Smooth muscle cell (in vitro differentiated cells): ENCODE measurements around the gene HTRA2. TPM values are rescaled to one million over a fixed set of nuclear protein-coding genes. Genes with fewer than 3 reads are reported as not detected.
"Not testable (repeated sequence)": the region's sequence is repeated elsewhere in the genome, so short reads cannot be mapped to it uniquely, and the experiment has no call there.

ENCODE experiments used
- DNase-seq: peaks from one replicate; lab custom pipeline; 2025; ENCODE audit not compliant: unreplicated experiment; lab: John Stamatoyannopoulos, UW
- H2AFZ ChIP-seq: fragments of 200-600 bp; sonication (generic); 2 replicates; pipeline ENCODE4 v1.6.0; 2016; ENCODE audit warnings: antibody characterized with exemption, low read depth, mild to moderate bottlenecking
- H3F3A ChIP-seq: fragments of 200-600 bp; sonication (generic); 2 replicates; pipeline ENCODE4 v1.6.0; 2017; ENCODE audit warnings: antibody characterized with exemption, low read depth
- H3K27ac ChIP-seq: fragments of 200-600 bp; sonication (generic); 2 replicates; pipeline ENCODE4 v1.5.1; 2016; ENCODE audit warnings: low read depth, mild to moderate bottlenecking
- H3K27me3 ChIP-seq: fragments of 200-600 bp; sonication (generic); 2 replicates; pipeline ENCODE4 v1.6.1; 2016; ENCODE audit warnings: low read depth, mild to moderate bottlenecking
- H3K36me3 ChIP-seq: fragments of 200-600 bp; sonication (generic); 2 replicates; pipeline ENCODE4 v1.5.1; 2016; ENCODE audit warnings: low read depth
- H3K4me1 ChIP-seq: fragments of 200-600 bp; sonication (generic); 2 replicates; pipeline ENCODE4 v1.5.1; 2016; ENCODE audit warnings: low read depth
- H3K4me2 ChIP-seq: fragments of 200-600 bp; sonication (generic); 2 replicates; pipeline ENCODE4 v1.6.0; 2016; ENCODE audit warnings: mild to moderate bottlenecking
- H3K4me3 ChIP-seq: fragments of 200-600 bp; sonication (generic); 2 replicates; pipeline ENCODE4 v1.5.1; 2016; ENCODE audit warnings: mild to moderate bottlenecking
- H3K79me2 ChIP-seq: fragments of 200-600 bp; sonication (generic); 2 replicates; pipeline ENCODE4 v1.6.0; 2016; ENCODE audit warnings: low read depth, mild to moderate bottlenecking
- H3K9ac ChIP-seq: fragments of 200-600 bp; sonication (generic); 2 replicates; pipeline ENCODE4 v1.6.0; 2016; ENCODE audit warnings: low read depth
- H3K9me3 ChIP-seq: fragments of 200-600 bp; sonication (generic); replicated peaks from 2 replicates; pipeline ENCODE4 v1.5.1; 2016; ENCODE audit warnings: low read depth
- H4K20me1 ChIP-seq: fragments of 200-600 bp; sonication (generic); 2 replicates; pipeline ENCODE4 v1.6.0; 2016; ENCODE audit warnings: low read depth
- WGBS: methylation state at CpG from one replicate; pipeline ENCODE4 v1.1.7; 2016; ENCODE audit warnings: low lambda C conversion rate; 5-methylcytosine and 5-hydroxymethylcytosine counted together
- polyA plus RNA-seq: library from polyadenylated mRNA; unstranded; fragments of >200 nt; fragmentation: Nextera tagmentation; extraction: Ambion mirVana; gene quantifications from 2 replicates; pipeline ENCODE4 v1.2.1, GENCODE V29; 2016
- total RNA-seq: library from RNA; depleted of rRNA; stranded (reverse); fragments of >200 nt; gene quantifications from 2 replicates; pipeline ENCODE4 v1.2.3, GENCODE V29; 2014
- TF ChIP-seq, protein P1 (sequence below): fragments of 200-600 bp; sonication (generic); IDR thresholded peaks from 2 replicates; pipeline ENCODE4 v1.5.1; 2017; ENCODE audit warnings: borderline replicate concordance, mild to moderate bottlenecking, antibody characterized with exemption; ENCODE audit not compliant: insufficient read depth, poor library complexity, severe bottlenecking

HTRA2 gene
- total and polyA plus RNA-seq, 2 experiments from 2014 or later, result 19.1 to 30.4 TPM

DNA sequence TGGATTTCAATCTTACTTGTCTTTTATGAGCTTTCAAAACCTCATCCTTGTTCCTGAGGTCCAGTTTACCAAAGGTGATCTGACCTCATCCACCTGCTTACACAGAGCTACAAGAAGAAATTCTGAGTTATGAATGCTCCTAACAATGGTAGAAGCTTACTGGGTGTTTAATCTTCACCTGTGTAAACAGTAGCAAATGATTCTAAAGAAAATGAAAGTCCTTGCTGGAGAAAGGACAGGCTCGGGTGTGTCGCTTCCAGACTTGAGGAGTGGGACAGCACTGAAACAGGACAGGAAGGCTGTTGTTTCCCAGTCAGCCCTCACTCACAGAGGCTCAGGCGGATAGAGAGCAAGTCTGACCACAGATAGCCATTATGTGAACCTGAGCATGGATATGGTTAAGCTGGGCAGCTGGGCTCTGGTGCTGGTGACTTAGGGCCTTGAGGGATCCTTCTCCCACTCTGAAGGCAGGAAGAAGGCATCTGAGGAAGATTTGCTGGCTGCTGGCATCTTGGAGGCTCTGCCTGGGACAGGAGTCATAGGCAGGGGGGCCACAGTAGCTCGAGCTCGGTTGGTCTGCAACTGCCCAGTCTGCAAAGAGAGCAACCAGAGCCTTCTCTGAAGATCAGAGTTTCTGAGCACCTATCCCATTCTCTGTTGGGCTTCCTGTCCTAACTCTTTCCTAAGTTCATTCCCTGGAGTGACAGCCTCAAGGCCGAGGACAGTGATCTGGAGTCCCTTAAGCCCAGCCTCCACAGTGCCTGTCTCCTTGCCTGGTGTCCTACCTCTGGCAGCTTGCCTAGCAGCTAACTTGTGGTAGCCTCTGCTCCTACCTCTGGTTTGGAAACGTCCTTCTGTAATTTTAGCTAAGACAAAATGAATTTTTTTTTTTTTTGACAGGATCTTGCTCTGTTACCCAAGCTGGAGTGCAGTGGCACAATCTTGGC, 28.8 kb downstream of the HTRA2 start:
- Histone ChIP-seq H3K4me3 (no peak overlapping the region), H3K36me3 (no peaks in the 10 kb centered on the region), H3K9ac (no peak overlapping the region), H3F3A (peaks cover 5% of the 10 kb centered on the region), H3K4me2 (no peak overlapping the region), H4K20me1 (peaks cover 5% of the 10 kb centered on the region), H3K27me3 (no peaks in the 10 kb centered on the region), H3K9me3 (no peaks in the 10 kb centered on the region), H3K79me2 (peaks cover 13% of the 10 kb centered on the region), H3K4me1 (peaks cover 6% of the 10 kb centered on the region), H2AFZ (no peak overlapping the region), H3K27ac (no peak overlapping the region)
- WGBS, result 86% methylated on average over 7 of the region's 7 CpGs
- no peak for DNase-seq
- TF ChIP-seq, protein P1, sequence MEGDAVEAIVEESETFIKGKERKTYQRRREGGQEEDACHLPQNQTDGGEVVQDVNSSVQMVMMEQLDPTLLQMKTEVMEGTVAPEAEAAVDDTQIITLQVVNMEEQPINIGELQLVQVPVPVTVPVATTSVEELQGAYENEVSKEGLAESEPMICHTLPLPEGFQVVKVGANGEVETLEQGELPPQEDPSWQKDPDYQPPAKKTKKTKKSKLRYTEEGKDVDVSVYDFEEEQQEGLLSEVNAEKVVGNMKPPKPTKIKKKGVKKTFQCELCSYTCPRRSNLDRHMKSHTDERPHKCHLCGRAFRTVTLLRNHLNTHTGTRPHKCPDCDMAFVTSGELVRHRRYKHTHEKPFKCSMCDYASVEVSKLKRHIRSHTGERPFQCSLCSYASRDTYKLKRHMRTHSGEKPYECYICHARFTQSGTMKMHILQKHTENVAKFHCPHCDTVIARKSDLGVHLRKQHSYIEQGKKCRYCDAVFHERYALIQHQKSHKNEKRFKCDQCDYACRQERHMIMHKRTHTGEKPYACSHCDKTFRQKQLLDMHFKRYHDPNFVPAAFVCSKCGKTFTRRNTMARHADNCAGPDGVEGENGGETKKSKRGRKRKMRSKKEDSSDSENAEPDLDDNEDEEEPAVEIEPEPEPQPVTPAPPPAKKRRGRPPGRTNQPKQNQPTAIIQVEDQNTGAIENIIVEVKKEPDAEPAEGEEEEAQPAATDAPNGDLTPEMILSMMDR, result no peak

DNA sequence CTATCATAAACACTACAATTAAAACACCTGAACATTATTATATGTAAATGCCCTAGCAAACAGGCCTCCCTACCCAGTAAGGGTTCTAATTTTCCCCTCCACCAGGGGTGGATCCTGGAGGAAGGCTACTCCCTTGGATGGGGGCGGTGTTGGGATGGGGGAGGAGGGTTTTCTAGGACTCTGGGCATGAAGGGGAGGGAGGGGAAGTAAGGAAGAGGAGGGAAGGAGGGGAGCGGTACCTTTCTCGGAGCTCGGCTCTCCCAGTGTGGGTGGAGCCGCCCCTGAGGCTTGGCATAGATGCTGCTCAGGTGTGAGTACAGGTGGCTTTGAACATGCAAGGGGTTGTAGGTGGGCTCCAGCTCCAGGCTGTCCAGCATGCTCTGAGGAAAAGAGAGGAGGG, 30.2 kb downstream of the HTRA2 start:
- Histone ChIP-seq H3K27me3 (no peaks in the 10 kb centered on the region), H3K9ac (no peak overlapping the region), H2AFZ (no peak overlapping the region), H3K4me1 (peaks cover 6% of the 10 kb centered on the region), H3K79me2 (peaks cover 9% of the 10 kb centered on the region), H3K36me3 (no peaks in the 10 kb centered on the region), H3K9me3 (no peaks in the 10 kb centered on the region), H3F3A (peaks cover 5% of the 10 kb centered on the region), H4K20me1 (peaks cover 5% of the 10 kb centered on the region), H3K4me2 (no peak overlapping the region), H3K27ac (no peak overlapping the region), H3K4me3 (no peak overlapping the region)
- DNase-seq, result no peak
- WGBS, result 33% methylated on average over 1 of the region's 5 CpGs
- TF ChIP-seq, protein P1, result no peak

DNA sequence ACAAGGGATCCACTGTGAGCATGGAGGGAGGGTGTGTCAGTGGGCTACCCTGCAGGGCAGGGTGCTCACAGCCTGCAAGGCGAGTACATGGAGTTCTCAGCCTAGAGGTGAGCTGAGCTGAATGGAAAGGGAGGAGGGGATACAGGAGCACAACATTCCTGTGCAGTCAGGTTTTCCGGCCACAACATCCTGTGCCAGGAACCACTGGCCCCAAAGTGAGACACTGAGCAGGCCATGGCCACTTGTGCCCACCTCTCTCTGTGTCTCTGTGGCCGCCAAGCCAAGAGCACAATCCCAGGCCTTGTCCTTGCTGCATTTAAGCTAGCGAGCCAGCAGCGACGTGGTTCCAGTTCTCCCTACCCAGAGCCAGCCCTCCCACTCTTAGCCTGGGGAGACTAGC, 30.9 kb downstream of the HTRA2 start:
- H3K9ac ChIP-seq, result no peak overlapping the region
- 63% methylated on average over 6 of the region's 6 CpGs for WGBS
- DNase-seq, result no peak
- H4K20me1 ChIP-seq, result peaks cover 5% of the 10 kb centered on the region
- H3F3A ChIP-seq, result peaks cover 5% of the 10 kb centered on the region
- H3K79me2 ChIP-seq, result peaks cover 3% of the 10 kb centered on the region
- H3K36me3 ChIP-seq, result no peaks in the 10 kb centered on the region
- H3K4me1 ChIP-seq, result peaks cover 2% of the 10 kb centered on the region
- no peaks in the 10 kb centered on the region for H3K27me3 ChIP-seq
- H3K4me3 ChIP-seq, result no peak overlapping the region
- TF ChIP-seq, protein P1, result no peak
- no peak overlapping the region for H3K4me2 ChIP-seq
- H3K27ac ChIP-seq, result no peak overlapping the region
- no peaks in the 10 kb centered on the region for H3K9me3 ChIP-seq
- no peak overlapping the region for H2AFZ ChIP-seq

DNA sequence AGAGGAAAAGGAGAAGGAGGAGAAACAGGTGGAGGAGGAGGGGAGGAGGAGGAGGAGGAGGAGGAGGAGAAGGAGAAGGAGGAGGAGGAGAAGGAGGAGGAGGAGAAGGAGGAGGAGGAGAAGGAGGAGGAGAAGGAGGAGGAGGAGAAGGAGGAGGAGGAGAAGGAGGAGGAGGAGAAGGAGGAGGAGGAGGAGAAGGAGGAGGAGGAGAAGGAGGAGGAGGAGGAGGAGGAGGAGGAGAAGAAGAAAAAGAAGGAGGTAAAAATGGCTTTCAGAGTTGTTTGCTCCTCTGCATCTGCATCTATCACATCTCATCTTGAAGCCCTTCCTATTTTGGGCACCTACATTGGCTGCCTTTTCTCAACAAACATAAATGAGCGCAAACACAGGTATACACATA, 31.3 kb downstream of the HTRA2 start:
- not testable (repeated sequence) for H3K27me3 ChIP-seq, H3K9ac ChIP-seq, H3K27ac ChIP-seq, H4K20me1 ChIP-seq, DNase-seq, H3K9me3 ChIP-seq, H3K36me3 ChIP-seq, H3K4me2 ChIP-seq, H3K79me2 ChIP-seq, H3K4me3 ChIP-seq, H3F3A ChIP-seq, H3K4me1 ChIP-seq, H2AFZ ChIP-seq
- WGBS, result 100% methylated on average over 1 of the region's 1 CpG
